ENCODE measurements around the gene MRPL55.

The MRPL55 gene

GRCh38 chr1:228147768-228148167 is 38.7 kb upstream of the MRPL55 start:
- DNase-seq = no peak

- DNase-seq = no peak
Measured at GRCh38 chr1:228147151-228147693, 38.1 kb upstream of the MRPL55 start.

- no peak for DNase-seq
Measured at GRCh38 chr1:228146417-228147150, 37.5 kb upstream of the MRPL55 start.

- no peak for DNase-seq
Measured at GRCh38 chr1:228145463-228146416, 36.6 kb upstream of the MRPL55 start.

GRCh38 chr1:228144993-228145343 is 35.9 kb upstream of the MRPL55 start:
- DNase-seq = no peak

GRCh38 chr1:228144193-228144992 is 35.3 kb upstream of the MRPL55 start:
- DNase-seq = no peak

- DNase-seq = no peak
Measured at GRCh38 chr1:228143480-228144192, 34.5 kb upstream of the MRPL55 start.

GRCh38 chr1:228142701-228143136 is 33.6 kb upstream of the MRPL55 start:
- no peak for DNase-seq

GRCh38 chr1:228142155-228142691 is 33.1 kb upstream of the MRPL55 start:
- no peak for DNase-seq

GRCh38 chr1:228141226-228142044 is 32.3 kb upstream of the MRPL55 start:
- DNase-seq = no peak

GRCh38 chr1:228140724-228141225 is 31.7 kb upstream of the MRPL55 start:
- DNase-seq = no peak

- DNase-seq = peak; percentile 100
Measured at GRCh38 chr1:228139931-228140723, 31.0 kb upstream of the MRPL55 start, which contains the start of gene GUK1. GUK1 (plus strand) TSS chr1:228140279; CDS start chr1:228140303, 24 bp downstream.

GRCh38 chr1:228139406-228139930 is 30.4 kb upstream of the MRPL55 start:
- no peak for DNase-seq

GRCh38 chr1:228136901-228137300 is 27.8 kb upstream of the MRPL55 start:
- DNase-seq = no peak

- no peak for DNase-seq
Measured at GRCh38 chr1:228134591-228134990, 25.5 kb upstream of the MRPL55 start.

GRCh38 chr1:228131766-228132165 is 22.7 kb upstream of the MRPL55 start:
- no peak for DNase-seq

GRCh38 chr1:228125185-228125584 is 16.1 kb upstream of the MRPL55 start:
- DNase-seq = no peak

GRCh38 chr1:228123505-228123904 is 14.4 kb upstream of the MRPL55 start:
- no peak for DNase-seq

- DNase-seq = no peak
Measured at GRCh38 chr1:228122921-228123441, 13.9 kb upstream of the MRPL55 start.

Measured in stimulated activated CD4-positive, alpha-beta T cell treated with anti-CD3 and anti-CD28 coated beads, Interleukin-4, amount 100 ng/mL, for 4 hours (primary cell).